ENCODE results near the gene KRAS. TPM values are rescaled to one million over a fixed set of nuclear protein-coding genes. Genes with fewer than 3 reads are reported as not detected.

The KRAS gene
- polyA plus RNA-seq, 1 donor (not counting 4 experiments of a cell fraction or from before 2014, with no cell fraction given), result 26.1 TPM

GRCh38 chr12:25195056-25195971, 55.4 kb downstream of the KRAS start, which contains the start of the genes DNAI7 and ETFRF1:
TSS of gene DNAI7 (minus strand) at chr12:25195160. CDS start at chr12:25195078, 82 bp downstream.
TSS of gene ETFRF1 (plus strand) at chr12:25195237. CDS start at chr12:25203957, 8,720 bp downstream.
- Histone ChIP-seq H3K4me1 (ENCODE audit: control insufficient read depth, extremely low read depth, insufficient read depth, low read length) (peaks cover 9% of the 10 kb centered on the region), H3K9me1 (ENCODE audit: control insufficient read depth, extremely low read depth, insufficient read depth, low read length) (no peaks in the 10 kb centered on the region), H3K9ac (ENCODE audit: control insufficient read depth, extremely low read depth, insufficient read depth, low read length) (peak within 1 kb of the TSS; percentile 94), H3K4me3 (ENCODE audit: control insufficient read depth in 2 of 3, extremely low read depth in 1 of 3, insufficient read depth in 2 of 3, low read depth in 1 of 3, low read length in 3 of 3) (peak within 1 kb of the TSS; percentile 54 to 94 (median 92)), H3K36me3 (ENCODE audit: control insufficient read depth in 2 of 2, extremely low read depth in 1 of 2, insufficient read depth in 2 of 2, low read length in 2 of 2) (no peaks in the 10 kb centered on the region), H3K9me3 (ENCODE audit: control insufficient read depth, low read depth, low read length) (no peaks in the 10 kb centered on the region), H3K79me2 (ENCODE audit: control insufficient read depth, insufficient read depth, low read length) (no peaks in the 10 kb centered on the region), H3K27ac (ENCODE audit: control insufficient read depth, insufficient read depth, low read length) (peak within 1 kb of the TSS; percentile 89), H4K20me1 (ENCODE audit: control insufficient read depth, extremely low read depth, insufficient read depth, low read length) (no peaks in the 10 kb centered on the region), H2AFZ (ENCODE audit: control insufficient read depth, low read length) (peak within 1 kb of the TSS; percentile 99), H3K4me2 (ENCODE audit: control insufficient read depth, extremely low read depth, insufficient read depth, low read depth, low read length) (peak within 1 kb of the TSS; percentile 99), H3K27me3 (ENCODE audit: control insufficient read depth, extremely low read depth, insufficient read depth, low read length) (no peaks in the 10 kb centered on the region)
- DNase-seq (ENCODE audit: low read depth, low spot score), result peak; percentile 36
- FAIRE-seq, result peak; percentile 13
- dilution Hi-C loops (cut with MboI; ENCODE audit: extremely low pct_ligation_motif_present, low sequenced_read_pairs), result no loop called here
- no peak for TF ChIP-seq CTCF (optimal IDR thresholded peaks at IDR 0.05 in 1 of 3, IDR thresholded peaks at IDR 0.05 in 1 of 3, conservative IDR thresholded peaks at IDR 0.05 in 1 of 3; ENCODE audit: extremely low read depth in 1 of 3, insufficient read depth in 2 of 3, low read length in 3 of 3)
- no peak for TF ChIP-seq EZH2 (IDR thresholded peaks at IDR 0.05; ENCODE audit: low read length)

- Histone ChIP-seq H3K4me3 (ENCODE audit: control insufficient read depth in 2 of 3, extremely low read depth in 1 of 3, insufficient read depth in 2 of 3, low read depth in 1 of 3, low read length in 3 of 3) (peak overlapping the region; percentile 54 to 94 (median 92)), H3K9me1 (ENCODE audit: control insufficient read depth, extremely low read depth, insufficient read depth, low read length) (no peaks in the 10 kb centered on the region), H3K27me3 (ENCODE audit: control insufficient read depth, extremely low read depth, insufficient read depth, low read length) (no peaks in the 10 kb centered on the region), H3K9ac (ENCODE audit: control insufficient read depth, extremely low read depth, insufficient read depth, low read length) (peak overlapping the region; percentile 94), H2AFZ (ENCODE audit: control insufficient read depth, low read length) (peak overlapping the region; percentile 97), H3K36me3 (ENCODE audit: control insufficient read depth in 2 of 2, extremely low read depth in 1 of 2, insufficient read depth in 2 of 2, low read length in 2 of 2) (no peaks in the 10 kb centered on the region), H3K27ac (ENCODE audit: control insufficient read depth, insufficient read depth, low read length) (peak overlapping the region; percentile 89), H3K4me2 (ENCODE audit: control insufficient read depth, extremely low read depth, insufficient read depth, low read depth, low read length) (peak overlapping the region; percentile 99), H3K4me1 (ENCODE audit: control insufficient read depth, extremely low read depth, insufficient read depth, low read length) (peaks cover 9% of the 10 kb centered on the region), H3K79me2 (ENCODE audit: control insufficient read depth, insufficient read depth, low read length) (no peaks in the 10 kb centered on the region), H4K20me1 (ENCODE audit: control insufficient read depth, extremely low read depth, insufficient read depth, low read length) (no peaks in the 10 kb centered on the region), H3K9me3 (ENCODE audit: control insufficient read depth, low read depth, low read length) (no peaks in the 10 kb centered on the region)
- dilution Hi-C loops (cut with MboI; ENCODE audit: extremely low pct_ligation_motif_present, low sequenced_read_pairs), result no loop called here
- DNase-seq (ENCODE audit: low read depth, low spot score) (no peak), FAIRE-seq (peak; percentile 72)
- no peak for TF ChIP-seq CTCF (optimal IDR thresholded peaks at IDR 0.05 in 1 of 3, IDR thresholded peaks at IDR 0.05 in 1 of 3, conservative IDR thresholded peaks at IDR 0.05 in 1 of 3; ENCODE audit: extremely low read depth in 1 of 3, insufficient read depth in 2 of 3, low read length in 3 of 3)
- no peak for TF ChIP-seq EZH2 (IDR thresholded peaks at IDR 0.05; ENCODE audit: low read length)
Observed at GRCh38 chr12:25194722-25195055, 56.0 kb downstream of the KRAS start.
